CD14-positive monocyte (primary cell): ENCODE measurements around the gene BOD1L2. TPM values are rescaled to one million over a fixed set of nuclear protein-coding genes. Genes with fewer than 3 reads are reported as not detected.
A peak's percentile ranks its signal among the peaks of the same experiment; 100 is the strongest.

Experiments
- DNase-seq, 3 donors: peaks; one replicate each; pipeline ENCODE4 v3.0.0-alpha.2; 2011 to 2022
- H2AFZ ChIP-seq: 2 replicates; pipeline ENCODE4 v1.6.0; 2012; ENCODE audit warnings: mild to moderate bottlenecking, low read depth, low read length, inconsistent platforms; ENCODE audit not compliant: insufficient read depth, poor library complexity, severe bottlenecking
- H3K27ac ChIP-seq, 2 donors: 1 replicate in 1 of 2; 2 replicates in 1 of 2; pipeline ENCODE4 v1.5.1; 2012 to 2013; ENCODE audit warnings: low read length in 2 of 2, control low read depth in 1 of 2, inconsistent platforms in 1 of 2, low read depth in 1 of 2, mild to moderate bottlenecking in 1 of 2
- H3K27me3 ChIP-seq, 2 donors: one replicate each; pipeline versions ENCODE4 v1.6.0 to v1.6.1; 2011 to 2013; ENCODE audit warnings: low read length in 2 of 2; ENCODE audit not compliant: control insufficient read depth in 2 of 2, insufficient read depth in 2 of 2
- H3K36me3 ChIP-seq, 2 donors: replicated peaks in 1 of 2; 1 replicate in 1 of 2; 2 replicates in 1 of 2; pipeline versions ENCODE4 v1.5.1 to v1.6.1; 2012 to 2013; ENCODE audit warnings: low read length in 2 of 2, control low read depth in 1 of 2, inconsistent platforms in 1 of 2, mild to moderate bottlenecking in 1 of 2; ENCODE audit not compliant: insufficient read depth in 2 of 2, control insufficient read depth in 1 of 2
- H3K4me1 ChIP-seq, 2 donors: 1 replicate in 1 of 2; 2 replicates in 1 of 2; pipeline versions ENCODE4 v1.5.1 to v1.6.1; 2012 to 2013; ENCODE audit warnings: low read length in 2 of 2, control low read depth in 1 of 2, inconsistent platforms in 1 of 2, mild to moderate bottlenecking in 1 of 2, moderate library complexity in 1 of 2; ENCODE audit not compliant: insufficient read depth in 2 of 2, control insufficient read depth in 1 of 2
- H3K4me2 ChIP-seq: replicated peaks from 2 replicates; pipeline ENCODE3; 2012; ENCODE audit warnings: low read length, moderate library complexity, mild to moderate bottlenecking; ENCODE audit not compliant: poor library complexity, severe bottlenecking; ENCODE audit errors: extremely low read depth
- H3K4me3 ChIP-seq, 3 experiments: fragments of 200-600 bp in 1 of 3; sonication (generic) in 1 of 3; replicated peaks in 1 of 3; 1 replicate in 2 of 3; 2 replicates in 1 of 3; pipeline ENCODE4 v1.5.1; 2011 to 2013; ENCODE audit warnings: low read length in 3 of 3, mild to moderate bottlenecking in 3 of 3, control low read depth in 2 of 3, low read depth in 2 of 3, inconsistent platforms in 1 of 3, moderate library complexity in 1 of 3
- H3K79me2 ChIP-seq: 2 replicates; pipeline ENCODE4 v1.6.0; 2012; ENCODE audit warnings: mild to moderate bottlenecking, control low read depth, inconsistent platforms, low read length, moderate library complexity; ENCODE audit not compliant: insufficient read depth
- H3K9ac ChIP-seq: 2 replicates; pipeline ENCODE4 v1.6.0; 2017; ENCODE audit warnings: low read length, mild to moderate bottlenecking; ENCODE audit not compliant: insufficient read depth, poor library complexity, severe bottlenecking
- H3K9me3 ChIP-seq, 2 donors: replicated peaks in 1 of 2; 1 replicate in 1 of 2; 2 replicates in 1 of 2; pipeline versions ENCODE4 v1.5.1 to v1.6.1; 2012 to 2013; ENCODE audit warnings: low read length in 2 of 2, control low read depth in 1 of 2; ENCODE audit not compliant: control insufficient read depth in 1 of 2, insufficient read depth in 1 of 2
- H4K20me1 ChIP-seq: 2 replicates; pipeline ENCODE4 v1.6.0; 2012; ENCODE audit warnings: mild to moderate bottlenecking, low read length, control low read depth, moderate library complexity; ENCODE audit not compliant: insufficient read depth
- H3K27ac Mint-ChIP-seq, 7 donors: one replicate each; pipeline ENCODE4 v1.8.0; 2020; ENCODE audit warnings: mild to moderate bottlenecking in 7 of 7, mixed read lengths in 7 of 7, moderate library complexity in 6 of 7, inconsistent platforms in 2 of 7
- H3K27me3 Mint-ChIP-seq, 3 donors: one replicate each; pipeline ENCODE4 v1.8.0; 2021 to 2022; ENCODE audit warnings: low read depth in 3 of 3, mild to moderate bottlenecking in 3 of 3, mixed read lengths in 3 of 3, moderate library complexity in 3 of 3, inconsistent platforms in 1 of 3
- H3K36me3 Mint-ChIP-seq, 2 donors: one replicate each; pipeline ENCODE4 v1.8.0; 2020; ENCODE audit warnings: mixed read lengths in 2 of 2, inconsistent platforms in 1 of 2, mild to moderate bottlenecking in 1 of 2
- H3K4me1 Mint-ChIP-seq: one replicate; pipeline ENCODE4 v1.8.0; 2020; ENCODE audit warnings: mild to moderate bottlenecking, mixed read lengths
- H3K4me3 Mint-ChIP-seq, 2 donors: one replicate each; pipeline ENCODE4 v1.8.0; 2020; ENCODE audit warnings: mild to moderate bottlenecking in 2 of 2, mixed read lengths in 2 of 2, moderate library complexity in 1 of 2
- H3K9me3 Mint-ChIP-seq, 7 donors: one replicate each; pipeline ENCODE4 v1.8.0; 2020 to 2022; ENCODE audit warnings: mixed read lengths in 7 of 7, mild to moderate bottlenecking in 6 of 7, moderate library complexity in 6 of 7, inconsistent platforms in 2 of 7
- CTCF ChIP-seq: fragments of 200-600 bp; IDR thresholded peaks from one replicate; pipeline ENCODE4 v1.8.0; 2022; ENCODE audit warnings: antibody characterized with exemption, mild to moderate bottlenecking
- WGBS: methylation state at CpG from one replicate; pipeline ENCODE4 v1.1.5; 2013; ENCODE audit warnings: missing lambda C conversion rate; ENCODE audit not compliant: insufficient coverage; 5-methylcytosine and 5-hydroxymethylcytosine counted together
- intact Hi-C, 2 donors: fragments of 100-400 bp; cut with micrococcal nuclease; formaldehyde crosslinking; loops; one replicate each; pipeline versions ENCODE4 v1.15.0 to v1.15.1; 2023
- polyA plus RNA-seq, 3 donors: library from polyadenylated mRNA; depleted of rRNA in 1 of 3; unstranded in 2 of 3; stranded (reverse) in 1 of 3; fragments of 300-500 nt in 2 of 3; fragments of >200 nt in 1 of 3; fragmentation: Illumina TruSeq in 2 of 3; gene quantifications; 1 replicate in 2 of 3; 2 replicates in 1 of 3; pipeline ENCODE4 v1.2.3, GENCODE V29; 2012 to 2021

BOD1L2 gene
- polyA plus RNA-seq, 3 donors: not detected

- H3K27me3 Mint-ChIP-seq: peaks cover 13 to 21% (median 19%) of the 10 kb centered on the region in 3 donors
- H2AFZ ChIP-seq: no peak overlapping the region
- no peaks in the 10 kb centered on the region for H3K36me3 Mint-ChIP-seq
- H3K4me3 Mint-ChIP-seq: no peak overlapping the region
- H3K4me1 ChIP-seq: no peaks in the 10 kb centered on the region
- H3K27me3 ChIP-seq: peaks cover 9 to 16% of the 10 kb centered on the region in 2 donors
- H3K4me2 ChIP-seq: no peak overlapping the region
- peaks cover 0 to 5% (median under 1%) of the 10 kb centered on the region in 7 donors for H3K9me3 Mint-ChIP-seq
- H3K36me3 ChIP-seq: no peaks in the 10 kb centered on the region
- no peaks in the 10 kb centered on the region for H3K79me2 ChIP-seq
- no peak for DNase-seq
- no peaks in the 10 kb centered on the region for H4K20me1 ChIP-seq
- H3K27ac ChIP-seq: no peak overlapping the region
- no peak overlapping the region for H3K4me3 ChIP-seq
- H3K4me1 Mint-ChIP-seq: no peaks in the 10 kb centered on the region
- H3K9me3 ChIP-seq: peaks cover 0 to 2% of the 10 kb centered on the region in 2 donors
- no peak for TF ChIP-seq CTCF
- 88% methylated on average over 4 of the region's 7 CpGs for WGBS
- no peak overlapping the region for H3K9ac ChIP-seq
- intact Hi-C loops: no loop called here
- H3K27ac Mint-ChIP-seq: no peak overlapping the region
These were observed 30.2 kb upstream of the BOD1L2 start for GRCh38 chr18:57116598-57117132.

GRCh38 chr18:57121542-57122112, 25.3 kb upstream of the BOD1L2 start:
- Mint-ChIP-seq H3K4me1 (peaks cover 2% of the 10 kb centered on the region), H3K9me3 (peaks cover 0 to 5% (median 0%) of the 10 kb centered on the region in 7 donors), H3K27me3 (peaks cover 27 to 44% (median 27%) of the 10 kb centered on the region in 3 donors), H3K4me3 (peak overlapping the region in 1 of 2 donors; percentile 51), H3K27ac (no peak overlapping the region), H3K36me3 (no peaks in the 10 kb centered on the region)
- Histone ChIP-seq H3K27me3 (peaks cover 22 to 39% of the 10 kb centered on the region in 2 donors), H2AFZ (no peak overlapping the region), H3K36me3 (no peaks in the 10 kb centered on the region), H3K4me2 (no peak overlapping the region), H3K27ac (no peak overlapping the region), H3K4me3 (no peak overlapping the region), H3K79me2 (no peaks in the 10 kb centered on the region), H3K9me3 (no peaks in the 10 kb centered on the region), H3K9ac (no peak overlapping the region), H4K20me1 (no peaks in the 10 kb centered on the region), H3K4me1 (no peaks in the 10 kb centered on the region)
- 5% methylated on average over 28 of the region's 33 CpGs for WGBS
- DNase-seq: no peak
- no peak for TF ChIP-seq CTCF
- intact Hi-C loops: no loop called here
